Retinal pigment epithelial cell (primary cell): ENCODE measurements around the gene ZNF441.

Source experiments
- DNase-seq: peaks from one replicate; pipeline ENCODE4 v3.0.0-alpha.2; 2010; ENCODE audit warnings: low read depth
- H3K4me3 ChIP-seq: 2 replicates; pipeline ENCODE4 v1.5.1; 2011; ENCODE audit warnings: mild to moderate bottlenecking, low read length, control low read depth, moderate library complexity
- TF ChIP-seq, protein P1 (sequence below): conservative IDR thresholded peaks from 2 replicates; pipeline ENCODE4 v1.5.1; 2011; ENCODE audit warnings: low read depth, low read length, control low read depth, inconsistent platforms

Gene ZNF441

DNA sequence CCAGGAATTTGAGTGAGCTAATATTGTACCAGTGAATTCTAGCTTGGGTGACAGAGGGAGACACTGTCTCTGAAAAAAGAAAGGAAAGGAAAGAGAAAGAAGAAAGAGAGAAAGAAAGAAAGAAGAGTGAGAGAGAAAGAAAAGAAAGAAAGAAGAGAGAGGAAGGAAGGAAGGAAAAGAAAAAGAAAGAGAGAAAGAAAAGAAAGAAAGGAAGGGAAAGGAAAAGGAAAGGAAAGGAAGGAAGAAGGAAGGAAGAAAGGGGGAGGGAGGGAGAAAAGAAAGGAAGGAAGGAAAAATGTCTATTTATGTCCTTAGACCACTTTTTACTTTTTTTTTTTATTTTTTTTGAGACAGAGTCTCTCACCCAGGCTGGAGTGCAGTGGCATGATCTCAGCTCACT, 26.1 kb downstream of the ZNF441 start:
- H3K4me3 ChIP-seq, result no peak overlapping the region
- TF ChIP-seq, protein P1, sequence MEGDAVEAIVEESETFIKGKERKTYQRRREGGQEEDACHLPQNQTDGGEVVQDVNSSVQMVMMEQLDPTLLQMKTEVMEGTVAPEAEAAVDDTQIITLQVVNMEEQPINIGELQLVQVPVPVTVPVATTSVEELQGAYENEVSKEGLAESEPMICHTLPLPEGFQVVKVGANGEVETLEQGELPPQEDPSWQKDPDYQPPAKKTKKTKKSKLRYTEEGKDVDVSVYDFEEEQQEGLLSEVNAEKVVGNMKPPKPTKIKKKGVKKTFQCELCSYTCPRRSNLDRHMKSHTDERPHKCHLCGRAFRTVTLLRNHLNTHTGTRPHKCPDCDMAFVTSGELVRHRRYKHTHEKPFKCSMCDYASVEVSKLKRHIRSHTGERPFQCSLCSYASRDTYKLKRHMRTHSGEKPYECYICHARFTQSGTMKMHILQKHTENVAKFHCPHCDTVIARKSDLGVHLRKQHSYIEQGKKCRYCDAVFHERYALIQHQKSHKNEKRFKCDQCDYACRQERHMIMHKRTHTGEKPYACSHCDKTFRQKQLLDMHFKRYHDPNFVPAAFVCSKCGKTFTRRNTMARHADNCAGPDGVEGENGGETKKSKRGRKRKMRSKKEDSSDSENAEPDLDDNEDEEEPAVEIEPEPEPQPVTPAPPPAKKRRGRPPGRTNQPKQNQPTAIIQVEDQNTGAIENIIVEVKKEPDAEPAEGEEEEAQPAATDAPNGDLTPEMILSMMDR, result no peak
- no peak for DNase-seq

DNA sequence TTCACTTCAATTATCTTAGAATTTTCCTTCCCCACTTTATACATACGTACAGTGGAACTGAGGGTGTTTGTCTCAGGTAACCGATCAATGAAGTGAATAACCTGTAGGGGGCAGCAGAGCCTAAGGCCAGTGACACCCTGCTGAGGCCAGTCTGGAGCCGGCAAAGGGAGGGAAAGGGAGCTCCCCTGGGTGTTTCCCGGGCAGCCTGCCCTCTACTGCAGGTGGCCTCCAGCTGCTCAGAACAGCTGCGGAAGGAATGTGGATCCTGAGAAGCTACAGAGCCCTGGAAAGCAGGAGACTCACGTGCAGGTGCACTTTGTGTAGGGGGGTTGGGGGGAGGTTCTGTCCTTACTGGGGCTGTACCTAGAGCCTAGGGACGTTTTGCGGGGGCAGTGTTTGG, 30.7 kb downstream of the ZNF441 start:
- no peak overlapping the region for H3K4me3 ChIP-seq
- TF ChIP-seq, protein P1, result peak; percentile 75
- peak; percentile 47 for DNase-seq

DNA sequence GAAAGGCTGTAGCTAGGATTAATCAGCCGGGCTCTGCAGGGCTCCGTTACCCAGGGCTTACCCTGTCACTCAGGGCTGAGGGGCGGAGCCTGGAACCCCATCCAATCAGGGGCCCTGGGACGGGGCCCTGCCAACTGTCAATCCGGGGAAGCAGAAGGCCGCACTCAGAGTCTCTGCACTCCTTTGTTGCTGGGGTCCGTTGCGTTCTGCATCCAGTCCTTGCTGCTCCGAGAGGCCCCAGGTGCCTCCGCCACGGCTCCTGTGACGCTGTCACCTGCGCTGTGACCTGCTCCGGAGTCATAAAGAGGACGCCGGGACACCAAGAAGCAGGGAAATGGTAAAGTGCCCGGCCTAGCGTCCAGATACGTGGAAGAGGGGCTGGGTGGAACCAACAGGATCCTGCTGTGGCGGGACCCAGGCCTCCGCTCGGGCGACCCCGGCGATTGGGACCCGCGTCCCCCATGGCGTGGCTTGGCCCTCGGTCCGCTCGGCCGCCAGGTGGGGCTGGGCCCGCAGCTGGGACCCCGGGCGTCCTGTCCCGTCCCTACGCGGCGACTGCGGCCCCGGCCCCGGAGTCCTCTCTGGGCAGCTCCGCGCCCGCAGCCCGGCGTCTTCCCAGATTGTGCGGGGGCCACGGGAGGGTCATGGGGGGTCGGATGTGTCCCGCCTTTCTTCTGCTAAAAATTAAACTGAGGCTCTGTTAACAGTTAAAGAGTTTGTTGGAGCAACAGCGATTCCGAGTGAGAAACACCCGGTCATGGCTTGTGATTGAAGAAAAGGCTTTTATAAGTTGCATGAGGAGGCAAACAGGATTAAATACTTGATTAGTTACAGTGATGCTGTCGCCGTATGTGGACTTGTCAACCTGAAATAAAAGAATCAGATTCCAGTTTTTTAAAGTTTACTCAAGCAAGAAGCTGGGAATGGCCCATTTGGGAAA, 31.9 kb downstream of the ZNF441 start, which contains the start of gene ZNF491:
TSS of gene ZNF491 (plus strand) at position 133 of the 940 bp plus-strand sequence. CDS start 7,431 bp downstream, outside the sequence.
- DNase-seq, result peak; percentile 84
- peak within 1 kb of the TSS; percentile 84 for H3K4me3 ChIP-seq
- TF ChIP-seq, protein P1, result peak; percentile 21

DNA sequence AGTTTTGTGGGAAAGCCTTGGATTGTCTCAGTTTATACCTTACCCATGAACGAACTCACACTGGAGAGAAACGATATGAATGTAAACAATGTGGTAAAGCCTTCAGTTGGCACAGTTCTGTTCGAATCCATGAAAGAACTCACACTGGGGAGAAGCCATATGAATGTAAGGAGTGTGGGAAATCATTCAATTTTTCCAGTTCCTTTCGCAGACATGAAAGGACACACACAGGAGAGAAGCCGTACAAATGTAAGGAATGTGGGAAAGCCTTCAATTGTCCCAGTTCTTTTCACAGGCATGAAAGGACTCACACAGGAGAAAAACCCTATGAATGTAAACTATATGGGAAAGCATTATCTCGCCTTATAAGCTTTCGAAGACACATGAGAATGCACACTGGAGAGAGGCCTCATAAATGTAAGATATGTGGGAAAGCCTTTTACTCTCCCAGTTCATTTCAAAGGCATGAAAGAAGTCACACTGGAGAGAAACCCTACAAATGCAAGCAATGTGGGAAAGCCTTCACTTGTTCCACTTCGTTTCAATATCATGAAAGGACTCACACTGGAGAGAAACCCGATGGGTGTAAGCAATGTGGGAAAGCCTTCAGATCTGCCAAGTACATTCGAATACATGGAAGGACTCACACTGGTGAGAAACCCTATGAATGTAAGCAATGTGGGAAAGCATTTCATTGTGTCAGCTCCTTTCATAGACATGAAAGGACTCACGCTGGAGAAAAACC, 39.7 kb downstream of the ZNF441 start:
- DNase-seq, result no peak
- TF ChIP-seq, protein P1, result no peak
- H3K4me3 ChIP-seq, result no peak overlapping the region

DNA sequence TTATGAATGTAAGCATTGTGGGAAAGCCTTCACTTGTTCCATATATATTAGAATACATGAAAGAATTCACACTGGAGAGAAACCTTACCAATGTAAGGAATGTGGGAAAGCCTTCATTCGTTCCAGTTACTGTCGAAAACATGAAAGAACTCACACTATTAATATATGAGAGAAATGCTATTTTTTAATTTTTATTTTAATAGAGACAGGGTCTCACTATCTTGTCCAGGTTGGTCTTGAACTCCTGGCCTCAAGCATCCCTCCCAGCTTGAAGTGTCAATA, 40.2 kb downstream of the ZNF441 start:
- no peak for DNase-seq
- TF ChIP-seq, protein P1, result no peak
- no peak overlapping the region for H3K4me3 ChIP-seq

DNA sequence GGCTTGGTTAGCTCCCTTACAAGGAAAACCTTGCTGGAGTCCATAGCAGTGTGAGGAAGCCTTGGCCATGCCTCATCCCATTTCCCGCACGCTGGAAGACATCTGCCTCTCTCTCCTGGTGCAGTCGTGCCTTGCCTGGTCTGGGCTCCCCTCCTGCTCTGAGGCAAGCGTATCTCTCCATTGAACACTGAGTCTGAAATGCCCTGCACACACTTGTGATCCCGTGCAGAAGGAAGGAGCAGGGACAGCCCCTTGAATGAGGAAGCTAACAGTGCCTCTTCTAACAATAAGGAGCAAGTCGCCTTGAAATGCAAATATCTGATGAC, 46.9 kb downstream of the ZNF441 start:
- peak overlapping the region; percentile 97 for H3K4me3 ChIP-seq
- no peak for DNase-seq
- TF ChIP-seq, protein P1, result no peak
